D721Med (cell line): ENCODE results near the gene SNTG2.

Experiments
- DNase-seq: peaks from one replicate; pipeline ENCODE4 v3.0.0; 2011; ENCODE audit warnings: low spot score; ENCODE audit not compliant: insufficient read length
- FAIRE-seq: peaks from 2 replicates; lab custom pipeline; 2011; peaks lifted over from hg19 to GRCh38; lab: Jason Lieb, UNC
- TF ChIP-seq, protein P1 (sequence below): IDR thresholded peaks from 2 replicates; pipeline ENCODE4 v1.5.1; 2012; ENCODE audit warnings: mild to moderate bottlenecking, control low read depth; ENCODE audit not compliant: insufficient read depth; ENCODE audit errors: missing control alignments

Gene SNTG2

DNA sequence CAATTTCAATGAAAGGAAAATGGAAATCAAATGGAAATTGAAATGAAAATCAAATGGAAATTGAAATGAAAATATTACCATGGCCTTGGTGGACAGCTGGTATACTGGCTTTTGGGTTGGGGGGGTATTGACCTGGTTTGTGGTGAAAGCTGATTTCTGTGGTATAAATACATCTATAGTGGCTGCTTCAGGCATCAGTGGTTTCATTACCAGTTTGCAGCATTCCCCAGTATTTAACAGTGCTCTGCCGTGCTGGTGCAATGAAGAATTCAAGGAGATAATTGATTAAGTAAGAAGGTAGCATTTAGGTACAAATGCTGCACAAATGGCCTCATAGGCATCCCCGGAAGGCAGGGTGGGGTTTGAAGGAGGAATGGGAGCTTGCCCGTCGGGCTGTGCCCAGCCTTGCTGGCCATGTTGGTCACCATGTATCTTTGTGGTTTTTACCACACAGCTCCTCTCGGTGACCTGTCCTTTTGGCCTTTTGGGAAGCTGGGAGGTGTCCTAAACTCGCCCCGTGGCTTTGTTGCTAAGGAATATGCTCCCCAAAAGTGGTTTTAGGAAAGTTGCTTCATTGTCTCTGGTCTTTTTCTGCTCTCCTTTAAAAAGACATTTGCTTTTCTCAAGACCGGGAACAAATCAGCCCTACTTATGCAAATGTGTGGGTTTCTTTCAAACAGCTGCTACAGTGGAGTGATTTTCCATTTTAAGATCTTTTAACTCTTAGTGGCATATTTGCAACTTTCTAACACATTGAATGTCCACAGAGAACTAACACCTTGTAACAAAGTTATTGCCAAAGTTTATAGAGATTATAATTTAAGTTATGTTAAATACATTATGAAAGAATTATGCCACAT lies 28.6 kb downstream of the SNTG2 start:
- no peak for FAIRE-seq
- TF ChIP-seq, protein P1, sequence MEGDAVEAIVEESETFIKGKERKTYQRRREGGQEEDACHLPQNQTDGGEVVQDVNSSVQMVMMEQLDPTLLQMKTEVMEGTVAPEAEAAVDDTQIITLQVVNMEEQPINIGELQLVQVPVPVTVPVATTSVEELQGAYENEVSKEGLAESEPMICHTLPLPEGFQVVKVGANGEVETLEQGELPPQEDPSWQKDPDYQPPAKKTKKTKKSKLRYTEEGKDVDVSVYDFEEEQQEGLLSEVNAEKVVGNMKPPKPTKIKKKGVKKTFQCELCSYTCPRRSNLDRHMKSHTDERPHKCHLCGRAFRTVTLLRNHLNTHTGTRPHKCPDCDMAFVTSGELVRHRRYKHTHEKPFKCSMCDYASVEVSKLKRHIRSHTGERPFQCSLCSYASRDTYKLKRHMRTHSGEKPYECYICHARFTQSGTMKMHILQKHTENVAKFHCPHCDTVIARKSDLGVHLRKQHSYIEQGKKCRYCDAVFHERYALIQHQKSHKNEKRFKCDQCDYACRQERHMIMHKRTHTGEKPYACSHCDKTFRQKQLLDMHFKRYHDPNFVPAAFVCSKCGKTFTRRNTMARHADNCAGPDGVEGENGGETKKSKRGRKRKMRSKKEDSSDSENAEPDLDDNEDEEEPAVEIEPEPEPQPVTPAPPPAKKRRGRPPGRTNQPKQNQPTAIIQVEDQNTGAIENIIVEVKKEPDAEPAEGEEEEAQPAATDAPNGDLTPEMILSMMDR = no peak
- no peak for DNase-seq

DNA sequence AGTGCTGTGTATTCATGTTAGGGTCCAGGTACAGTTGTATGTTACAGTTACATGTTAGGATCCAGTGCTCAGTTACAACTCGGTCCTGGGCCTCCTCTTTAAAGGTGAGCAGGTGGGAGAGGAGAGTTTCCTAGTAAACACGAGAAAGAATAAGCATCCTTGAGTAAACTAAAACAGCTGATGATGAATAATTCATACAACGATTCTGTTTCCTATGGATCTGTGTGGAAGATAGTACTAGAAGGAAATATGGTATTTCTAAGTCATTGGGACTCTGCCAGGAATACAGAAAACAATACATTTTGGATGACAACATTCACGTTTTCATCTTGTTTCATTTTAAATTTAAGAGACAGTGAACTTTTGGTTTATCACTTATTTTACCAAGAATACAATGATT lies 29.5 kb downstream of the SNTG2 start:
- TF ChIP-seq, protein P1 = no peak
- DNase-seq = no peak
- FAIRE-seq = no peak

DNA sequence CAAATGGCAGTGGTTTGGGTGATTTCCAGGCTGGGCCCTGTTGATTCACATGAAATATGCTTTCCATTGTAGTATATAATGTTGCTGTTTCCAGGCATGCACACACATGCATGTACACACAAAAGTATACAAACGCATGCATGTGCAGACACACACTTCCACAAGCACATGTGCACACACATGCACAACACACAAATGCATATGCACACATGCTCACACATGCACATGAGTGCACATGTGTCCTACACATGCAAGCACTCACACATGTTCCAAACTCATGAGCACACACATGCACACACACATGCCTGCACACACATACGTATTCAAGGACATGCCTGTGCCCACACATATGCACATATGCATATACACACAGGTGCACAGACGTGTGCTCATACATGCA lies 30.6 kb downstream of the SNTG2 start:
- FAIRE-seq = no peak
- no peak for DNase-seq
- TF ChIP-seq, protein P1 = no peak

DNA sequence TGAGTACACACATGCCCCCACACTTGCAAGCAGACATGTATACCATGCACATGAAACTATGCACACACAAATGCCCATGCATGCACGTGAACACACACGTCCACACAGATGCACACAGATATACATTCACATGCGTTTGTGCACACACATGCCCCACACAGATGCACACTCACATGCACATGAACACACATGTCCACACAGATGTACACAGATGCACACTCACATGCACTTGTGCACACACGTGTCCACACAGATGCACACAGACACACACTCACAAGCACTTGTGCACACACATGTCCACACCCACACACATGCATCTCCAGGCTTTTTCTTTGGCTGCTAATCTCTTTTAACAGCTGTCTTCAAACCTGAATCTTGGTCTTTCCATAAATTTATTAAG lies 31.1 kb downstream of the SNTG2 start:
- no peak for FAIRE-seq
- TF ChIP-seq, protein P1 = no peak

DNA sequence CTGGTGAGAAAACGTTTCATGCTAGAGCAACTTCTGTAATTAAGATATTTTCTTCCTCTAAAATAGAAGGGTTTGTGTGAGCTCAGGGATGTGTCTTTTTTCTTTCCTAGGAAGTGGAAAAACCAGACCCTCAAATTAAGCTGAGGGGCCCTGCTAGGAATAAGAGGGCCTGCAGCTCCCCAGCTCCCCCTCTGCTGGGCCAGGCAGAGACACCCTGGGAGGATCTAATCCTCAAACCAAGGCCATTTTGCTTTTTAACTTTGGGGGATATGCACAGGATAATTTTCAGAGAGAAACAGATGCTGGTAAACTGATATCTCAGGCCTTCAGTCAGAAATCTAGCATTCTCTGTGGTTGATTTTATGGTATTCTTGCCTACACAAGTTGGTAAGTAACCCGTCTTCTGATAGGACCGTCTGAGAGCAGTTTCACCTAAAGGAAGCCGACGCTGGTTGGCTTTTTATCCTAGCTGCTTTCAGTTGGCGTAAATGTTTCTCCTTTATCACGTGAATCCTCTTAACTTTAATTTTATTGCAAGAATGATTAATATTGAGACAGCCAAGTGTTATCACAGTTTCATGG lies 34.8 kb downstream of the SNTG2 start:
- TF ChIP-seq, protein P1 = no peak
- FAIRE-seq (no peak), DNase-seq (no peak)

More for the DNA sequence above, 31.1 kb downstream of the SNTG2 start:
- no peak for DNase-seq

DNA sequence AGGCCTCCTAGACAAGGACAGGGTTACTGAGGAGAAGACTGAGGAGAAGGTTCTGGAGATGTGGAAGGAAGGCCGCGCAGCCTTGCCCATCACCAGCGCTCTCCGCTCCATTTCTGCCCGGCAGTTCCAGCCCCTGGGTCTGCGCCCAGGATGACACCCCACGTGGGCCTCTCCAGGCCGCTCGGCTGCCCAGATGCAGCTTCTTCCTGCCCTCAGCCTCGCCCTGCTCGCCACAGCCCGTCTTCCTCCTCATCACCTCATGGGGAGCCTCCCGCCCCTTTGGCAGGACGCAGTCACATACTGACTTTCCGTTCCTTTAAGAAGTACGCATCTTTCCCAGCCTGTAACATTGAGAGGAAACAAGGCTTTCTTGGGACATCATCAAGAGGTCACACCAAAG lies 37.1 kb downstream of the SNTG2 start:
- no peak for FAIRE-seq

More for the DNA sequence above, 37.1 kb downstream of the SNTG2 start:
- DNase-seq = no peak
- TF ChIP-seq, protein P1 = no peak
